Thoracic aorta (tissue), 2 donors: Measurements from ENCODE around the gene C1QTNF9. TPM values are rescaled to one million over a fixed set of nuclear protein-coding genes. Genes with fewer than 3 reads are reported as not detected.

ENCODE experiments used
- ATAC-seq: fragments of 150-250 bp; one replicate; pipeline ENCODE4 v1.8.0; 2017; ENCODE audit warnings: low read depth; ENCODE audit not compliant: insufficient number of reproducible peaks, low FRiP score
- DNase-seq: peaks from one replicate; pipeline ENCODE4 v3.0.0-alpha.2; 2020; ENCODE audit warnings: low spot score
- H3K27ac ChIP-seq, 2 donors: fragments of 200-600 bp; sonication (generic); 1 replicate in 1 of 2; 2 replicates in 1 of 2; pipeline ENCODE4 v1.5.1; 2016; ENCODE audit warnings: mild to moderate bottlenecking in 2 of 2, moderate library complexity in 2 of 2
- H3K27me3 ChIP-seq: fragments of 200-600 bp; sonication (generic); replicated peaks from 2 replicates; pipeline ENCODE4 v1.6.0; 2016; ENCODE audit warnings: mild to moderate bottlenecking; ENCODE audit not compliant: insufficient read depth
- H3K36me3 ChIP-seq: fragments of 200-600 bp; sonication (generic); one replicate; pipeline ENCODE4 v1.5.1; 2016
- H3K4me1 ChIP-seq, 2 donors: fragments of 200-600 bp; sonication (generic); 1 replicate in 1 of 2; 2 replicates in 1 of 2; pipeline versions ENCODE4 v1.5.1 to v1.6.0; 2016; ENCODE audit warnings: low read depth in 2 of 2, mild to moderate bottlenecking in 1 of 2; ENCODE audit not compliant: control insufficient read depth in 1 of 2
- H3K4me3 ChIP-seq: fragments of 200-600 bp; sonication (generic); 2 replicates; pipeline ENCODE4 v1.5.1; 2016; ENCODE audit warnings: mild to moderate bottlenecking
- H3K9me3 ChIP-seq: fragments of 200-600 bp; sonication (generic); 2 replicates; pipeline ENCODE4 v1.5.1; 2016
- total RNA-seq, 2 donors: library from RNA; depleted of rRNA; stranded (reverse); fragments of >200 nt; gene quantifications; one replicate each; pipeline versions ENCODE4 v1.1.0 to v1.2.3, GENCODE V29; 2016
- TF ChIP-seq, protein P1 (sequence below): fragments of 200-600 bp; sonication (generic); IDR thresholded peaks from one replicate; pipeline ENCODE4 v1.5.1; 2019; ENCODE audit warnings: antibody characterized with exemption

C1QTNF9 gene
- total RNA-seq, 2 donors from 2014 or later: 0.41 TPM; not detected in 1

DNA sequence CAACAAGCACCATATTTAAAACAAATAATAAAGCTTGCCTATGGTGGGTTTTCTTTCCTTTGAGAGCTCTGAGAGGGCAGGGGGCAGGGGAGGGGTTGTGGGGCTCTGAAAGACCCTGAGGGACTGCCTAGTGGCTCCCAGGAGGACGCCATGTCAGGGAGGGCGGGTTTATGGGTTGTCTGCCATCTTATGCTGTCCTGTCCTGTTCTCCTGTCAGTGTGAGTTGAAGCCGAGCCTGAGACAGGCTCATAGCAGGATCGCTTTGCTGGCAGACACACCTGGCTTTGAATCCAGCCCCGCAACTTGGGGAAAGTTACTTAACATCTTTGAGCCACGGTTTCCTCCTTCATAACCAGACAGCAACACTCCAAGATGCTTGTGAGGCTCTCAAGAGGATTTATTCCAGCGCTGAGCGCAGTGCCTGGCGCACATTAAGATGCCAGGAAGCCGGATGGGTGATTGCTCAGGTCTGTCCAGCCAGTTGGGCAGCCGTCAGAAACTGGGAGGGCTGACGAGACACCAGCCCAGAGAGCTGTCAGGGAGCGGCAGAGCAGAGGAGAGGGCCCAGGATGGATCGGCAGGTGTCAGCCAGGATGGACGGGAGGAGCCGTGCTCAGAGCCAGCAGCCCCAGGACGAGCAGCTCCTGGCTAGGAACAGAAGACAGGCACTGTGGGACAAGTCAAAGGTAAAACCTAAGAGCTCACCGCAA is 36.8 kb upstream of the C1QTNF9 start:
- H3K4me1 ChIP-seq: peaks cover 9 to 28% of the 10 kb centered on the region in 2 donors

DNA sequence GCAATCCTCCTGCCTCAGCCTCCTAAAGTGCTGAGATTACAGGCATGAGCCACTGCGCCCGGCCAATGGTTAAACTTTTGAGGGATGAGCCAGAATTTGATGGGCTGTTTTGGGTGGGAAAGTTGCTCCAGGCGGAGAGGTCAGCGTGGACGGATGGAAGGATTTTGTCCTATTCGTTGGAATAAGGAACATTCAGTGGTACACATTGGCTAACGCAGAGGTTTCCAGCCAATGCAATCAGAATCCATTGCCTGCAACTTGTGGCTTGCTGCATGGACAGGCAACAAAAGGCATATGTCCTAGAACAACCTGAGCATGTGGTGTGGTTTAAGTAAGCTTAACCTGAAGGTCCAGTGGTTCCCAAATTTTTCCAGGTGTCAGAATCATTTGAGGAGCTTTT is 35.5 kb upstream of the C1QTNF9 start:
- ATAC-seq: no peak
- Histone ChIP-seq H3K4me1 (peaks cover 9 to 28% of the 10 kb centered on the region in 2 donors), H3K27me3 (no peaks in the 10 kb centered on the region), H3K9me3 (no peaks in the 10 kb centered on the region), H3K36me3 (no peaks in the 10 kb centered on the region), H3K27ac (no peak overlapping the region), H3K4me3 (no peak overlapping the region)
- DNase-seq: no peak
- TF ChIP-seq, protein P1, sequence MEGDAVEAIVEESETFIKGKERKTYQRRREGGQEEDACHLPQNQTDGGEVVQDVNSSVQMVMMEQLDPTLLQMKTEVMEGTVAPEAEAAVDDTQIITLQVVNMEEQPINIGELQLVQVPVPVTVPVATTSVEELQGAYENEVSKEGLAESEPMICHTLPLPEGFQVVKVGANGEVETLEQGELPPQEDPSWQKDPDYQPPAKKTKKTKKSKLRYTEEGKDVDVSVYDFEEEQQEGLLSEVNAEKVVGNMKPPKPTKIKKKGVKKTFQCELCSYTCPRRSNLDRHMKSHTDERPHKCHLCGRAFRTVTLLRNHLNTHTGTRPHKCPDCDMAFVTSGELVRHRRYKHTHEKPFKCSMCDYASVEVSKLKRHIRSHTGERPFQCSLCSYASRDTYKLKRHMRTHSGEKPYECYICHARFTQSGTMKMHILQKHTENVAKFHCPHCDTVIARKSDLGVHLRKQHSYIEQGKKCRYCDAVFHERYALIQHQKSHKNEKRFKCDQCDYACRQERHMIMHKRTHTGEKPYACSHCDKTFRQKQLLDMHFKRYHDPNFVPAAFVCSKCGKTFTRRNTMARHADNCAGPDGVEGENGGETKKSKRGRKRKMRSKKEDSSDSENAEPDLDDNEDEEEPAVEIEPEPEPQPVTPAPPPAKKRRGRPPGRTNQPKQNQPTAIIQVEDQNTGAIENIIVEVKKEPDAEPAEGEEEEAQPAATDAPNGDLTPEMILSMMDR: no peak

More for the DNA sequence above, 36.8 kb upstream of the C1QTNF9 start:
- no peaks in the 10 kb centered on the region for H3K27me3 ChIP-seq
- H3K27ac ChIP-seq: peak overlapping the region; percentile 79 to 84
- DNase-seq (no peak), ATAC-seq (no peak)
- TF ChIP-seq, protein P1: no peak
- H3K36me3 ChIP-seq: no peaks in the 10 kb centered on the region
- H3K9me3 ChIP-seq: no peaks in the 10 kb centered on the region
- H3K4me3 ChIP-seq: peak overlapping the region; percentile 73

DNA sequence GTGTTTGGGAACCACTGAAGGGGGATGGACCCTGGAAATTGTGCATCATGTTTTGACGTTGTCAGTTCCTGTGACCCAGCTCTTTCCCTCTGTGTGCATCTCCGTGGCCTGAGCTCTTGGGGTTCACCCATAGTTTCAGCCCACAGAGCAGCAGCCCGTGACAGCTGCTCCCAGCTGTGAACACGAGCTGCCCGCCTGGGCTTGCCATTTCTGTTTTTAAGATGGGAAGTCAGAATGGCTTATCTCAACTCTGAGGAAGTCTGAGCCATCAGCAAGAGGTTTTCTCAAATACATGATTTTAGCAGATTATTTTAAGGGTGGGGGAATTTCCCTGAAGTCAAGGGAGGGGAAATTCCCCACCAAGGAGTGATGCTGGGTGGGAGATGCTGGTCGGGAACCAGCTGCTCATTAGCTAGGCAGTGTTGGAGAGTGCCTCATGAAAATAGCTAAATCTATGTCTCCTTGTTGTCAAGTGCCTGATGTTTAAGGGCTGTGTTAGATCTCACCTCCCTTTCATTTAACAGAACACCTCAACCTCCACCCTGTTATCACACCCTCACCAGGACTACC is 34.8 kb upstream of the C1QTNF9 start:
- Histone ChIP-seq H3K4me1 (peaks cover 9 to 28% of the 10 kb centered on the region in 2 donors), H3K4me3 (no peak overlapping the region), H3K9me3 (no peaks in the 10 kb centered on the region), H3K27me3 (no peaks in the 10 kb centered on the region), H3K36me3 (no peaks in the 10 kb centered on the region), H3K27ac (no peak overlapping the region)
- DNase-seq: no peak
- no peak for ATAC-seq
- TF ChIP-seq, protein P1: no peak

DNA sequence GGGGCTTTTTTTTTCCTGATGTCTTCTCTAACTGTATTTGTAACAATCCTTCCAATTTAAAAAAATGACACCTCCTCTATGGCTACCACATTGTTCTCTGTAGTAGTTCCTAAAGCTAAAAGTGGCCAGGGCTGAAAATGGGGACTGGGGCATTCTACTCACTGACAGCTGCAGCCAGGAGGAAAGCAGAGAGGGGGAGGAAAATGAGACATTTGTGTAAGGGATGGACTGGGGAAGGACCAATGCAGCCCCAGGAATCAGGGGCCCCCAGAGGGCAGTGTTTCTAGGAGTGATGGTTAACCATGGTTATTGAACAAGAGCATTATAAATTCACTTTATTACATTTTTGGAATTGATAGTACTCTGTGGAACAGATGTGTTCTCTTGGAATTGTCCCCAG is 34.3 kb upstream of the C1QTNF9 start:
- ATAC-seq: no peak
- H3K9me3 ChIP-seq: no peaks in the 10 kb centered on the region
- no peak for DNase-seq
- H3K27ac ChIP-seq: no peak overlapping the region
- no peaks in the 10 kb centered on the region for H3K36me3 ChIP-seq
- TF ChIP-seq, protein P1: no peak
- no peak overlapping the region for H3K4me3 ChIP-seq
- H3K4me1 ChIP-seq: peaks cover 9 to 28% of the 10 kb centered on the region in 2 donors
- no peaks in the 10 kb centered on the region for H3K27me3 ChIP-seq

DNA sequence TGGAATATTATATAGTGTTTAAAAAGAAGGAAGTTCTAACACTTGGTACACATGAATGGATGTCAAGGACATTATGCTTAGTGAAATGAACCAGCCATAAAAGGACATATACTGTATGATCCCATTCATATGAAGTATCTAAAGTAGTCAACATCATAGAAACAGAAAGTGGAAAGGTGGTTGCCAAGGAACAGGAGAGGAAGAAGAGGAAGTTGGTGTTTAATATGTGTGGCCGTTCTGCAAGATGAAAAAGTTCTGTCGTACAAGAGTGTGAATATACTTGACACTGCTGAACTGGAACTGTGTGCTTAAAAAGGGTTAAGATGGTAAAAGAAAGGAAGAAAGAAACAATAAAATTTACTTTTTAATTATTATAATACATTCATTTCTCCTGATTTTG is 33.1 kb upstream of the C1QTNF9 start:
- no peaks in the 10 kb centered on the region for H3K36me3 ChIP-seq
- peaks cover 9 to 18% of the 10 kb centered on the region in 2 donors for H3K4me1 ChIP-seq
- H3K9me3 ChIP-seq: no peaks in the 10 kb centered on the region
- no peaks in the 10 kb centered on the region for H3K27me3 ChIP-seq
- H3K4me3 ChIP-seq: no peak overlapping the region
- DNase-seq (no peak), ATAC-seq (no peak)
- TF ChIP-seq, protein P1: no peak
- H3K27ac ChIP-seq: no peak overlapping the region
